SK-N-SH treated with all-trans-retinoic acid at 6 μM for 48 hours (cell line): ENCODE data around the gene RIN3.

Experiments used
- ATAC-seq: fragments of 200-7000 bp; cut with Tn5 transposase; 3 replicates; pipeline ENCODE4 v1.9.1; 2020; ENCODE audit warnings: mild to moderate bottlenecking, moderate library complexity
- ARNTL ChIP-seq: fragments of 450-650 bp; formaldehyde crosslinking; IDR thresholded peaks from 2 replicates; pipeline ENCODE4 v1.5.0; 2020; ENCODE audit warnings: low read depth, mild to moderate bottlenecking, moderate library complexity, borderline replicate concordance
- CSDC2 ChIP-seq: fragments of 250-450 bp; sonication (Bioruptor Pico); IDR thresholded peaks from 2 replicates; pipeline ENCODE4 v1.5.0; 2020; ENCODE audit warnings: mild to moderate bottlenecking, moderate library complexity
- CSRNP3 ChIP-seq: fragments of 250-450 bp; sonication (Bioruptor Pico); IDR thresholded peaks from 2 replicates; pipeline ENCODE4 v1.5.1; 2021; ENCODE audit warnings: mild to moderate bottlenecking, moderate library complexity
- ESRRG ChIP-seq: fragments of 250-450 bp; sonication (Bioruptor Pico); IDR thresholded peaks from 2 replicates; pipeline ENCODE4 v1.6.1; 2021; ENCODE audit warnings: mild to moderate bottlenecking
- GLIS3 ChIP-seq: fragments of 250-450 bp; sonication (Bioruptor Pico); IDR thresholded peaks from 2 replicates; pipeline ENCODE4 v1.5.0; 2020; ENCODE audit warnings: mild to moderate bottlenecking, moderate library complexity
- ISL1 ChIP-seq: fragments of 250-450 bp; sonication (Bioruptor Pico); IDR thresholded peaks from 2 replicates; pipeline ENCODE4 v2.1.2; 2022; ENCODE audit warnings: mild to moderate bottlenecking, moderate library complexity
- OSR1 ChIP-seq: fragments of 250-450 bp; sonication (Bioruptor Pico); IDR thresholded peaks from 2 replicates; pipeline ENCODE4 v1.8.0; 2022; ENCODE audit warnings: moderate library complexity, mild to moderate bottlenecking, inconsistent platforms
- PATZ1 ChIP-seq: fragments of 250-450 bp; sonication (Bioruptor Pico); IDR thresholded peaks from 2 replicates; pipeline ENCODE4 v1.8.0; 2020; ENCODE audit warnings: mild to moderate bottlenecking, moderate library complexity, borderline replicate concordance
- PPARA ChIP-seq: fragments of 250-450 bp; sonication (Bioruptor Pico); IDR thresholded peaks from 2 replicates; pipeline ENCODE4 v1.5.0; 2020; ENCODE audit warnings: mild to moderate bottlenecking, borderline replicate concordance
- RARB ChIP-seq: fragments of 250-450 bp; sonication (Bioruptor Pico); IDR thresholded peaks from 2 replicates; pipeline ENCODE4 v1.8.0; 2021; ENCODE audit warnings: mild to moderate bottlenecking, moderate library complexity
- SNAI2 ChIP-seq: fragments of 250-450 bp; sonication (Bioruptor Pico); IDR thresholded peaks from 2 replicates; pipeline ENCODE4 v1.5.0; 2020; ENCODE audit warnings: mild to moderate bottlenecking, moderate library complexity
- TCF4 ChIP-seq: fragments of 250-450 bp; sonication (Bioruptor Pico); IDR thresholded peaks from 2 replicates; pipeline ENCODE4 v1.8.0; 2021; ENCODE audit warnings: mild to moderate bottlenecking, moderate library complexity, borderline replicate concordance
- TOX ChIP-seq: fragments of 250-450 bp; sonication (Bioruptor Pico); IDR thresholded peaks from 2 replicates; pipeline ENCODE4 v1.8.0; 2021; ENCODE audit warnings: mild to moderate bottlenecking, moderate library complexity, borderline replicate concordance
- TSHZ2 ChIP-seq: fragments of 250-450 bp; sonication (Bioruptor Pico); IDR thresholded peaks from 2 replicates; pipeline ENCODE4 v1.5.0; 2020; ENCODE audit warnings: mild to moderate bottlenecking, moderate library complexity
- ZC3H10 ChIP-seq: fragments of 250-450 bp; sonication (Bioruptor Pico); IDR thresholded peaks from 2 replicates; pipeline ENCODE4 v1.5.1; 2021; ENCODE audit warnings: mild to moderate bottlenecking, moderate library complexity
- ZFP30 ChIP-seq: fragments of 450-650 bp; formaldehyde crosslinking; IDR thresholded peaks from 2 replicates; pipeline ENCODE4 v1.5.0; 2022; ENCODE audit warnings: mild to moderate bottlenecking, moderate library complexity
- ZNF565 ChIP-seq: fragments of 450-650 bp; formaldehyde crosslinking; conservative IDR thresholded peaks from 2 replicates; pipeline ENCODE4 v1.5.0; 2020; ENCODE audit warnings: low read depth, mild to moderate bottlenecking, moderate library complexity
- ZNF70 ChIP-seq: fragments of 450-650 bp; formaldehyde crosslinking; IDR thresholded peaks from 2 replicates; pipeline ENCODE4 v1.5.0; 2020; ENCODE audit warnings: mild to moderate bottlenecking, moderate library complexity
- ZNF8 ChIP-seq: fragments of 450-650 bp; formaldehyde crosslinking; IDR thresholded peaks from 2 replicates; pipeline ENCODE4 v1.5.0; 2020; ENCODE audit warnings: mild to moderate bottlenecking, moderate library complexity
- TF ChIP-seq, protein P1 (sequence below): fragments of 250-450 bp; sonication (Bioruptor Pico); IDR thresholded peaks from 2 replicates; pipeline ENCODE4 v1.8.0; 2021; ENCODE audit warnings: low read depth, mild to moderate bottlenecking, moderate library complexity, borderline replicate concordance

Gene RIN3

DNA sequence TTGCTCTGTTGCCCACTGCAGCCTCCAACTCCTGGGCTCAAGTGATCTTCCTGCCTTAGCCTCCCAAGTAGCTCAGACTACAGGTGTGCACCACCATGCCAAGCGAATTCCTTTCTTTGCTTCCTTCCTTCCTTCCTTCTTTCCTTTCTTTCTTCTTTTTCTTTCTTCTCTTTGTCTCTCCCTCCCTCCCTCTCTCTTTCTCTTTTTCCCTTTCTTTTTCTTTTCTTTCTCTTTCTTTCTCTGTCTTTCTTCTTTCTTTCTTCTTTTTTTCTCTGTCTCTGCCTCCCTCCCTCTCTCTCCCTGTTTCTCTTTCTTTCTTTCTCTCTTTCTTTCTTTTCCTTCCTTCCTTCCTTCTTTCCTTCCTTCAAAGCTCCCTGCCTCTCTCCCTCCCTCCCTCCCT, 182.0 kb downstream of the RIN3 start (continued):
- TF ChIP-seq TCF4 (CRISPR knock-in tag) (no peak), SNAI2 (CRISPR knock-in tag) (no peak), OSR1 (CRISPR knock-in tag) (no peak), ISL1 (CRISPR knock-in tag) (no peak), ZNF565 (CRISPR knock-in tag) (no peak), PPARA (CRISPR knock-in tag) (no peak), ESRRG (CRISPR knock-in tag) (no peak), RARB (CRISPR knock-in tag) (no peak), ZFP30 (no peak), ZNF70 (CRISPR knock-in tag) (no peak), GLIS3 (CRISPR knock-in tag) (no peak)

DNA sequence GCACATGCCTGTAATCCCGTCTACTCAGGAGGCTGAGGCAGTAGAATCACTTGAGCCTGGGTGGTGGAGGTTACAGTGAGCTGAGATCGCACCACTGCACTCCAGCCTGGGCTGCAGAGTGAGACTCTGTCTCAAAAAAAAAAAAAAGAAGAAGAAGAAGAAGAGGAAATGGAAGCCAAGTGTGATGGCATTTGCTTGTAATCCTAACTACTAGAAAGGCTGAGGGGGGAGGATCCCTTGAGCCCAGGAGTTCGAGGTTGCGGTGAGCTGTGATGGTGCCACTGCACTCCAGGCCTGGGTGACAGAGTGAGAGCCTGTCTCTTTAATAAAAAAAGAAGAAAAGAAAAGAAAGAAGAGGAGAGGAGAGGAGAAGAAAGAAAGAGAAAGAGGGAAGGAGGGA, 182.8 kb downstream of the RIN3 start:
- no peak for ATAC-seq
- TF ChIP-seq ZNF70 (CRISPR knock-in tag) (no peak), CSRNP3 (CRISPR knock-in tag) (no peak), ZNF8 (CRISPR knock-in tag) (no peak), ISL1 (CRISPR knock-in tag) (no peak), TSHZ2 (CRISPR knock-in tag) (no peak), ZFP30 (no peak), CSDC2 (no peak), ZNF565 (CRISPR knock-in tag) (no peak), OSR1 (CRISPR knock-in tag) (no peak), ZC3H10 (CRISPR knock-in tag) (no peak), RARB (CRISPR knock-in tag) (no peak), ESRRG (CRISPR knock-in tag) (no peak), SNAI2 (CRISPR knock-in tag) (no peak), ARNTL (CRISPR knock-in tag) (no peak), TCF4 (CRISPR knock-in tag) (no peak)

- no peak for ATAC-seq
These were observed 184.8 kb downstream of the RIN3 start for GRCh38 chr14:92698393-92698792.

More at GRCh38 chr14:92698393-92698792, 184.8 kb downstream of the RIN3 start:
- no peak for TF ChIP-seq TOX (CRISPR knock-in tag)
- TF ChIP-seq ZC3H10 (CRISPR knock-in tag) = no peak
- TF ChIP-seq ISL1 (CRISPR knock-in tag) = no peak
- no peak for TF ChIP-seq PATZ1 (CRISPR knock-in tag)
- TF ChIP-seq OSR1 (CRISPR knock-in tag) = no peak
- TF ChIP-seq ZNF70 (CRISPR knock-in tag) = no peak
- no peak for TF ChIP-seq CSDC2
- no peak for TF ChIP-seq TSHZ2 (CRISPR knock-in tag)
- TF ChIP-seq, protein P1, sequence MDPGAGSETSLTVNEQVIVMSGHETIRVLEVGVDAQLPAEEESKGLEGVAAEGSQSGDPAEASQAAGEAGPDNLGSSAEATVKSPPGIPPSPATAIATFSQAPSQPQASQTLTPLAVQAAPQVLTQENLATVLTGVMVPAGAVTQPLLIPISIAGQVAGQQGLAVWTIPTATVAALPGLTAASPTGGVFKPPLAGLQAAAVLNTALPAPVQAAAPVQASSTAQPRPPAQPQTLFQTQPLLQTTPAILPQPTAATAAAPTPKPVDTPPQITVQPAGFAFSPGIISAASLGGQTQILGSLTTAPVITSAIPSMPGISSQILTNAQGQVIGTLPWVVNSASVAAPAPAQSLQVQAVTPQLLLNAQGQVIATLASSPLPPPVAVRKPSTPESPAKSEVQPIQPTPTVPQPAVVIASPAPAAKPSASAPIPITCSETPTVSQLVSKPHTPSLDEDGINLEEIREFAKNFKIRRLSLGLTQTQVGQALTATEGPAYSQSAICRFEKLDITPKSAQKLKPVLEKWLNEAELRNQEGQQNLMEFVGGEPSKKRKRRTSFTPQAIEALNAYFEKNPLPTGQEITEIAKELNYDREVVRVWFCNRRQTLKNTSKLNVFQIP (CRISPR knock-in tag) = no peak
- TF ChIP-seq ZNF565 (CRISPR knock-in tag) = no peak
- no peak for TF ChIP-seq ESRRG (CRISPR knock-in tag)
- no peak for TF ChIP-seq CSRNP3 (CRISPR knock-in tag)
- TF ChIP-seq ARNTL (CRISPR knock-in tag) = no peak
- TF ChIP-seq, all 23 proteins: peak for 0
